ENCODE results near the gene NR2F2.
"Not testable (repeated sequence)": the region's sequence is repeated elsewhere in the genome, so short reads cannot be mapped to it uniquely, and the experiment has no call there.

NR2F2 gene

GRCh38 chr15:96369351-96369750 is 38.9 kb downstream of the NR2F2 start:
- H3K36me3 ChIP-seq (ENCODE audit: insufficient read depth, low read length) = no peaks in the 10 kb centered on the region
- H3K9me3 ChIP-seq (ENCODE audit: control insufficient read depth, insufficient read depth, low read length) = no peaks in the 10 kb centered on the region
- H3K9ac ChIP-seq (ENCODE audit: low read depth, low read length) = no peak overlapping the region
- H3K4me1 ChIP-seq (ENCODE audit: insufficient read depth, low read length) = peaks cover 6% of the 10 kb centered on the region

- no peak overlapping the region for H3K9ac ChIP-seq (ENCODE audit: low read depth, low read length)
- no peaks in the 10 kb centered on the region for H3K9me3 ChIP-seq (ENCODE audit: control insufficient read depth, insufficient read depth, low read length)
- no peaks in the 10 kb centered on the region for H3K36me3 ChIP-seq (ENCODE audit: insufficient read depth, low read length)
- peaks cover 6% of the 10 kb centered on the region for H3K4me1 ChIP-seq (ENCODE audit: insufficient read depth, low read length)
These were observed 39.5 kb downstream of the NR2F2 start for GRCh38 chr15:96369825-96370621.

GRCh38 chr15:96372554-96372953 is 42.1 kb downstream of the NR2F2 start:
- Histone ChIP-seq H3K9ac (ENCODE audit: low read depth, low read length) (no peak overlapping the region), H3K4me1 (ENCODE audit: insufficient read depth, low read length) (peaks cover 2% of the 10 kb centered on the region; the same call in 1 of the 2 replicates), H3K9me3 (ENCODE audit: control insufficient read depth, insufficient read depth, low read length) (no peaks in the 10 kb centered on the region), H3K36me3 (ENCODE audit: insufficient read depth, low read length) (no peaks in the 10 kb centered on the region)

GRCh38 chr15:96374499-96374898 is 44.0 kb downstream of the NR2F2 start:
- no peaks in the 10 kb centered on the region for H3K36me3 ChIP-seq (ENCODE audit: insufficient read depth, low read length)
- no peaks in the 10 kb centered on the region for H3K4me1 ChIP-seq (ENCODE audit: insufficient read depth, low read length)
- H3K9me3 ChIP-seq (ENCODE audit: control insufficient read depth, insufficient read depth, low read length) = no peaks in the 10 kb centered on the region
- H3K9ac ChIP-seq (ENCODE audit: low read depth, low read length) = no peak overlapping the region

- not testable (repeated sequence) for H3K36me3 ChIP-seq (ENCODE audit: insufficient read depth, low read length); H3K9me3 ChIP-seq (ENCODE audit: control insufficient read depth, insufficient read depth, low read length); H3K4me1 ChIP-seq (ENCODE audit: insufficient read depth, low read length); H3K9ac ChIP-seq (ENCODE audit: low read depth, low read length)
These were observed 49.1 kb downstream of the NR2F2 start for GRCh38 chr15:96379592-96379991.

GRCh38 chr15:96381463-96381862 is 51.0 kb downstream of the NR2F2 start:
- Histone ChIP-seq H3K9ac (ENCODE audit: low read depth, low read length) (no peak overlapping the region), H3K36me3 (ENCODE audit: insufficient read depth, low read length) (no peaks in the 10 kb centered on the region), H3K4me1 (ENCODE audit: insufficient read depth, low read length) (no peaks in the 10 kb centered on the region), H3K9me3 (ENCODE audit: control insufficient read depth, insufficient read depth, low read length) (no peaks in the 10 kb centered on the region)

GRCh38 chr15:96385195-96385594 is 54.7 kb downstream of the NR2F2 start:
- Histone ChIP-seq H3K36me3 (ENCODE audit: insufficient read depth, low read length) (no peaks in the 10 kb centered on the region), H3K4me1 (ENCODE audit: insufficient read depth, low read length) (no peaks in the 10 kb centered on the region), H3K9me3 (ENCODE audit: control insufficient read depth, insufficient read depth, low read length) (no peaks in the 10 kb centered on the region), H3K9ac (ENCODE audit: low read depth, low read length) (no peak overlapping the region)

- H3K4me1 ChIP-seq (ENCODE audit: insufficient read depth, low read length) = peaks cover 13% of the 10 kb centered on the region
- no peak overlapping the region for H3K9ac ChIP-seq (ENCODE audit: low read depth, low read length)
- H3K36me3 ChIP-seq (ENCODE audit: insufficient read depth, low read length) = no peaks in the 10 kb centered on the region
- no peaks in the 10 kb centered on the region for H3K9me3 ChIP-seq (ENCODE audit: control insufficient read depth, insufficient read depth, low read length)
These were observed 58.2 kb downstream of the NR2F2 start for GRCh38 chr15:96388673-96389072.
